ENCODE results near the gene DLX6.
"Not testable (repeated sequence)": the region's sequence is repeated elsewhere in the genome, so short reads cannot be mapped to it uniquely, and the experiment has no call there.

The DLX6 gene

GRCh38 chr7:97024209-97025129, 19.1 kb downstream of the DLX6 start, which contains the start of gene DLX5:
TSS of gene DLX5 (minus strand) at chr7:97024831. CDS start at chr7:97024623, 208 bp downstream.
- DNase-seq = peak; percentile 95

GRCh38 chr7:97025130-97025499, 19.8 kb downstream of the DLX6 start:
- no peak for DNase-seq

- DNase-seq = peak; percentile 92
These were observed 20.8 kb downstream of the DLX6 start for GRCh38 chr7:97025983-97026714.

GRCh38 chr7:97026715-97027426, 21.5 kb downstream of the DLX6 start:
- no peak for DNase-seq

GRCh38 chr7:97027427-97028234, 22.3 kb downstream of the DLX6 start:
- DNase-seq = peak; percentile 91

- not testable (repeated sequence) for DNase-seq
These were observed 29.0 kb downstream of the DLX6 start for GRCh38 chr7:97034213-97034852.

GRCh38 chr7:97039374-97040065, 34.2 kb downstream of the DLX6 start:
- no peak for DNase-seq

GRCh38 chr7:97043281-97043680, 37.9 kb downstream of the DLX6 start:
- DNase-seq = peak; percentile 78
